Transverse colon (tissue), 4 donors: ENCODE measurements around the gene AMFR.

Experiments used
- CTCF ChIP-seq, 5 experiments: fragments of 200-600 bp in 3 of 5; fragments of 450-650 bp in 2 of 5; sonication (generic) in 3 of 5; IDR thresholded peaks; 1 replicate in 2 of 5; 2 replicates in 3 of 5; pipeline ENCODE4 v1.5.1; 2016 to 2017; ENCODE audit warnings: antibody characterized with exemption in 5 of 5, inconsistent platforms in 3 of 5, mild to moderate bottlenecking in 2 of 5, moderate library complexity in 1 of 5
- POLR2AphosphoS5 ChIP-seq, 3 donors: sonication (generic); formaldehyde crosslinking; IDR thresholded peaks; one replicate each; pipeline ENCODE4 v1.6.1; 2016; ENCODE audit warnings: antibody characterized with exemption in 3 of 3

- peak; percentile 77 to 84 (median 79) for TF ChIP-seq POLR2AphosphoS5 (IDR thresholded peaks at IDR 0.05)
- no peak for TF ChIP-seq CTCF (IDR thresholded peaks at IDR 0.05)
Observed at GRCh38 chr16:56450986-56451752, 25.8 kb upstream of the AMFR start, which contains the start of the genes NUDT21 and OGFOD1.
